Measurements from ENCODE around the gene NPHP3. TPM values are rescaled to one million over a fixed set of nuclear protein-coding genes. Genes with fewer than 3 reads are reported as not detected.

NPHP3 gene
- total and polyA plus RNA-seq, 4 experiments from 2014 or later = 1.7 to 72.9 (median 36.0) TPM

DNA sequence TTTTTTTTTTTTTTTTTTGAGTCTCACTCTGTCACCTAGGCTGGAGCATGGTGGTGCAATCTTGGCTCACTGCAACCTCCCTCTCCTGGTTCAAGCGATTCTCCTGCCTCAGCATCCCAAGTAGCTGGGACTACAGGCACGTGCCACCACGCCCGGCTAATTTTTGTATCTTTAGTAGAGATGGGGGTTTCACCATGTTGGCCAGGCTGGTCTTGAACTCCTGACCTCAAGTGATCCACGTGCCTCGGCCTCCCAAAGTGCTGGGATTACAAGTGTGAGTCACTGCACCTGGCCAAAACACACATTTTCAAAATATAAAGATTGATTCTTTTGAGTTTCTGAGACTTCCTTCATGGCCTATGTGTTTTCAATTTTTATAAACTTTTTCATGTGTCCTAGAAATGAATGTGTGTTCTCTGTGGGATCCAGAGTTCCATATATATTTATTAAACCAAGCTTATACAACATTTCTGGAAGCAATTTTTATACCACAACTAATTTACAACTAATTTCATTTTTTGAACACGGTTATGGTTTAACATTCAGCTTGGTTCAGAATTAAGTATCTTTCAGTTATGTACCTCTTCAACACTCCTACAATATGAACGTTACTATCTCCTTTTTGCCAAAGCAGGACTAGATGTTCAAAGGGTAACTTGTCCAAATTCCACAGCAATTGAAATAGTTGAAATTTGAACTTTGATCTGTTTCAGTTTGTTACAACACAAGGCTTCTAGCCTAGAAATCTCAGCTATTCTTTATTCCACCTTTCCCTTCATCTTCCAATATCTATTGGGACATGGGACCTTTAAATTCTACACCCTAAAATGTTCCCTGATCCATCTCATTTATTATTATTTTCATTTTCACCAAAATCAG, 64.1 kb downstream of the NPHP3 start:
- ChIA-PET POLR2A (ENCODE audit: partially characterized antibody) (interaction anchor here (0.7 to 1.2 kb wide), 2 partner anchors 13 to 29 kb away, joined by 3 to 4 read pairs; no protein-coding TSS in a partner anchor), CTCF (ENCODE audit: partially characterized antibody) (interaction anchor here (0.7 to 1.9 kb wide), 4 partner anchors 10 to 766 kb away, joined by 3 to 6 read pairs (median 3); no protein-coding TSS in a partner anchor)
- Histone ChIP-seq H3K27me3 (ENCODE audit: insufficient read depth, low read length) (no peaks in the 10 kb centered on the region), H3K27ac (ENCODE audit: low read depth, low read length) (no peak overlapping the region), H3K36me3 (ENCODE audit: insufficient read depth, low read length) (no peaks in the 10 kb centered on the region), H3K4me3 (ENCODE audit: low read length in 2 of 2) (no peak overlapping the region), H3K4me1 (ENCODE audit: insufficient read depth, low read length) (peaks cover 49% of the 10 kb centered on the region), H3K9me3 (ENCODE audit: control insufficient read depth in 1 of 2, low read length in 2 of 2) (no peaks in the 10 kb centered on the region)
- Mint-ChIP-seq H3K27me3 (no peaks in the 10 kb centered on the region), H3K36me3 (peaks cover 0 to 16% of the 10 kb centered on the region in 2 donors), H3K4me3 (peak overlapping the region; percentile 43 to 99 (median 98)), H3K4me1 (peaks cover 30 to 61% (median 41%) of the 10 kb centered on the region in 4 donors), H3K27ac (peak overlapping the region in 4 of 7 donors; percentile 38 to 98 (median 46)), H3K9me3 (no peaks in the 10 kb centered on the region)
- no peak for DNase-seq
- intact Hi-C loops (cut with micrococcal nuclease) = no loop called here

DNA sequence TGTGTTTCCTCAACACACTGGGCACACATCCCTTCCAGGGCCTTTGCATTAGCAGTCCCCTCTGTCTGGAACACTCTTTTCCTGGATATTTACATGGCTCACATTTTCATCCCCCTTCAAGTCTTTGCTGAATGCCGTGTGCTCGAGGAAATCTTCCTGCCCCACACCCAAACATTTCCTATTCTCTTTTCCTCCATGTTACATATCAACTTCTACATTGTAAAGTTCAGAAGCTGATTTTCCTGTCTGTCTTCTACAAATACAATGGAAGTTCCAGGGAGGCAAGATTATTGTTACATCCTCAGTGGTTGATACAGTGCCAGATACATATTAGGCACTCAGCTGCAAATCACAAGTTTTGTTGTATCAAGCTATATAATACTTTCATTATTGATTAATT, 66.7 kb downstream of the NPHP3 start:
- no peaks in the 10 kb centered on the region for H3K27me3 Mint-ChIP-seq
- ChIA-PET CTCF (ENCODE audit: partially characterized antibody) (interaction anchor here (3.3 kb wide), 1 partner anchor 13 kb away, joined by 11 read pairs; no protein-coding TSS in a partner anchor), POLR2A (ENCODE audit: partially characterized antibody) (no interaction called here)
- H3K36me3 Mint-ChIP-seq = peaks cover 0 to 12% of the 10 kb centered on the region in 2 donors
- Histone ChIP-seq H3K9me3 (ENCODE audit: control insufficient read depth in 1 of 2, low read length in 2 of 2) (no peaks in the 10 kb centered on the region), H3K4me3 (ENCODE audit: low read length in 2 of 2) (no peak overlapping the region), H3K27ac (ENCODE audit: low read depth, low read length) (no peak overlapping the region), H3K4me1 (ENCODE audit: insufficient read depth, low read length) (peaks cover 25% of the 10 kb centered on the region), H3K27me3 (ENCODE audit: insufficient read depth, low read length) (no peaks in the 10 kb centered on the region), H3K36me3 (ENCODE audit: insufficient read depth, low read length) (no peaks in the 10 kb centered on the region)
- H3K9me3 Mint-ChIP-seq = no peaks in the 10 kb centered on the region
- H3K4me1 Mint-ChIP-seq = peaks cover 18 to 40% (median 27%) of the 10 kb centered on the region in 4 donors
- no peak for DNase-seq
- intact Hi-C loops (cut with micrococcal nuclease) = no loop called here
- no peak overlapping the region for H3K4me3 Mint-ChIP-seq
- no peak overlapping the region for H3K27ac Mint-ChIP-seq

GRCh38 chr3:132654721-132655120, 67.5 kb downstream of the NPHP3 start:
- Histone ChIP-seq H3K9me3 (ENCODE audit: control insufficient read depth in 1 of 2, low read length in 2 of 2) (no peaks in the 10 kb centered on the region), H3K4me3 (ENCODE audit: low read length in 2 of 2) (no peak overlapping the region), H3K4me1 (ENCODE audit: insufficient read depth, low read length) (peaks cover 25% of the 10 kb centered on the region), H3K36me3 (ENCODE audit: insufficient read depth, low read length) (no peaks in the 10 kb centered on the region), H3K27me3 (ENCODE audit: insufficient read depth, low read length) (no peaks in the 10 kb centered on the region), H3K27ac (ENCODE audit: low read depth, low read length) (no peak overlapping the region)
- H3K36me3 Mint-ChIP-seq = peaks cover 0 to 5% of the 10 kb centered on the region in 2 donors
- H3K27me3 Mint-ChIP-seq = no peaks in the 10 kb centered on the region
- DNase-seq = no peak
- POLR2A ChIA-PET (ENCODE audit: partially characterized antibody) = no interaction called here
- intact Hi-C loops (cut with micrococcal nuclease) = no loop called here
- H3K4me3 Mint-ChIP-seq = no peak overlapping the region
- no peak overlapping the region for H3K27ac Mint-ChIP-seq
- peaks cover 18 to 33% (median 25%) of the 10 kb centered on the region in 4 donors for H3K4me1 Mint-ChIP-seq
- CTCF ChIA-PET (ENCODE audit: partially characterized antibody) = interaction anchor here (3.3 kb wide), 1 partner anchor 12 kb away, joined by 11 read pairs; no protein-coding TSS in a partner anchor
- no peaks in the 10 kb centered on the region for H3K9me3 Mint-ChIP-seq

DNA sequence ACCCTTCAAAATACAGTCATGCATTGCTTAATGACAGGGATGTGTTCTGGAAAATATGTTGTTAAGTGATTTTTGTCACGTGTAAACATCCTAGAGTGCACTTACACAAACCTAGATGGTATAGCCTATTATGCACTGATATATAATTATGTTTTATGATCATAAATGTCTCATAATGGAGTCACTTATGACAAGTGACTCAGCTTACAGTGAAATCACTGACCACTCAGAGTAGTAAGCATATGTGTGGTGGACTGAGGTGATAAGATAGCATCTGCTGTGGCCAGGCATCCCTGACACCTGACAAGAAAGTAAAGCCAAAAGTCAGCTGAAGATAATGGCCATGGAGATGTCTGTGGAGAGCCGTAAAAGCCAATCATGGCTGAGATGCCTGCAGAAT, 68.0 kb downstream of the NPHP3 start:
- no peaks in the 10 kb centered on the region for H3K9me3 ChIP-seq (ENCODE audit: control insufficient read depth in 1 of 2, low read length in 2 of 2)
- intact Hi-C loops (cut with micrococcal nuclease) = no loop called here
- Mint-ChIP-seq H3K27me3 (no peaks in the 10 kb centered on the region), H3K9me3 (no peaks in the 10 kb centered on the region), H3K27ac (no peak overlapping the region), H3K36me3 (peaks cover 0 to under 1% of the 10 kb centered on the region in 2 donors), H3K4me1 (peaks cover 17 to 27% (median 23%) of the 10 kb centered on the region in 4 donors), H3K4me3 (no peak overlapping the region)
- H3K27ac ChIP-seq (ENCODE audit: low read depth, low read length) = no peak overlapping the region
- no peaks in the 10 kb centered on the region for H3K27me3 ChIP-seq (ENCODE audit: insufficient read depth, low read length)
- ChIA-PET POLR2A (ENCODE audit: partially characterized antibody) (no interaction called here), CTCF (ENCODE audit: partially characterized antibody) (interaction anchor here (3.3 kb wide), 1 partner anchor 12 kb away, joined by 11 read pairs; no protein-coding TSS in a partner anchor)
- H3K4me1 ChIP-seq (ENCODE audit: insufficient read depth, low read length) = peaks cover 20% of the 10 kb centered on the region
- no peak for DNase-seq
- no peak overlapping the region for H3K4me3 ChIP-seq (ENCODE audit: low read length in 2 of 2)
- no peaks in the 10 kb centered on the region for H3K36me3 ChIP-seq (ENCODE audit: insufficient read depth, low read length)

DNA sequence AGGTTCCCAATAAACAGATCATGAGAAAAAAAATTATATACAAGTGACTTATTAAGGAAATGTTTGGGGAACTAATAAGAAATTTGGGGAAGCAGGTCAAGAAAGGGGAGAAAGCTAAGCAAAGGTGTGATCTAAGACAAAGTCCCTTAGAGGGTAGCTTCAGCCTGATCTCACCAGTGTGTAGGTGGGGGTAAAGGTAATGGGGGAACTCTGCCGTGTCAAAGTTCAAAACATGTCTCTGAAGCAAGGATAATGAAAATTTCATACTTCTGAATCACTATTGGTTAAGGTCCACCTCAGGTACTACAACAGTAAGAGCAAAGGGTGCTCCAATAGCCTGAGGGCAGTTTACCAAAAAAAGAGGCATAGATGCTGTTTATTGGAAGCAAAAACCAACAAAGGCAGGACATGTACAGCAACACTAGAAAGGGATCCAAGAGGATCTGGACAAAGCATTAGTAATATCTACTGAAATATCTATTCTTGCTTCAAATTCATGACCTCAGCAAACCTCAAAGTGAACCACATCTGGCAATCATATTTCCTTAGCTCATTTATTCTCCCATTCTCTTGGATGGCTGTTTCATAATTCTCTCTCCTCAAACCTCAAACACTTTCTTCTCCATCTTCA, 69.5 kb downstream of the NPHP3 start:
- no peak overlapping the region for H3K27ac ChIP-seq (ENCODE audit: low read depth, low read length)
- Mint-ChIP-seq H3K27ac (no peak overlapping the region), H3K9me3 (no peaks in the 10 kb centered on the region), H3K4me1 (peaks cover 10 to 16% (median 12%) of the 10 kb centered on the region in 4 donors), H3K27me3 (no peaks in the 10 kb centered on the region), H3K4me3 (no peak overlapping the region), H3K36me3 (no peaks in the 10 kb centered on the region)
- ChIA-PET POLR2A (ENCODE audit: partially characterized antibody) (no interaction called here), CTCF (ENCODE audit: partially characterized antibody) (interaction anchor here (1.3 to 1.5 kb wide), 2 partner anchors 13 to 74 kb away, joined by 3 to 4 read pairs; no protein-coding TSS in a partner anchor)
- H3K27me3 ChIP-seq (ENCODE audit: insufficient read depth, low read length) = no peaks in the 10 kb centered on the region
- H3K4me3 ChIP-seq (ENCODE audit: low read length in 2 of 2) = no peak overlapping the region
- intact Hi-C loops (cut with micrococcal nuclease) = no loop called here
- peaks cover 7% of the 10 kb centered on the region for H3K4me1 ChIP-seq (ENCODE audit: insufficient read depth, low read length)
- H3K9me3 ChIP-seq (ENCODE audit: control insufficient read depth in 1 of 2, low read length in 2 of 2) = no peaks in the 10 kb centered on the region
- no peak for DNase-seq
- no peaks in the 10 kb centered on the region for H3K36me3 ChIP-seq (ENCODE audit: insufficient read depth, low read length)

- H3K27ac Mint-ChIP-seq = peak overlapping the region in 1 of 7 donors; percentile 14
- peaks cover 2 to 7% (median 3%) of the 10 kb centered on the region in 4 donors for H3K4me1 Mint-ChIP-seq
- Histone ChIP-seq H3K36me3 (ENCODE audit: insufficient read depth, low read length) (no peaks in the 10 kb centered on the region), H3K27ac (ENCODE audit: low read depth, low read length) (no peak overlapping the region), H3K27me3 (ENCODE audit: insufficient read depth, low read length) (no peaks in the 10 kb centered on the region), H3K4me1 (ENCODE audit: insufficient read depth, low read length) (no peaks in the 10 kb centered on the region), H3K4me3 (ENCODE audit: low read length in 2 of 2) (no peak overlapping the region), H3K9me3 (ENCODE audit: control insufficient read depth in 1 of 2, low read length in 2 of 2) (no peaks in the 10 kb centered on the region)
- no peaks in the 10 kb centered on the region for H3K36me3 Mint-ChIP-seq
- H3K4me3 Mint-ChIP-seq = no peak overlapping the region
- no peaks in the 10 kb centered on the region for H3K9me3 Mint-ChIP-seq
- CTCF ChIA-PET (ENCODE audit: partially characterized antibody) = no interaction called here
- POLR2A ChIA-PET (ENCODE audit: partially characterized antibody) = no interaction called here
- intact Hi-C loops (cut with micrococcal nuclease) = no loop called here
- no peak for DNase-seq
- H3K27me3 Mint-ChIP-seq = no peaks in the 10 kb centered on the region
These were observed 72.1 kb downstream of the NPHP3 start for GRCh38 chr3:132650153-132650552.

DNA sequence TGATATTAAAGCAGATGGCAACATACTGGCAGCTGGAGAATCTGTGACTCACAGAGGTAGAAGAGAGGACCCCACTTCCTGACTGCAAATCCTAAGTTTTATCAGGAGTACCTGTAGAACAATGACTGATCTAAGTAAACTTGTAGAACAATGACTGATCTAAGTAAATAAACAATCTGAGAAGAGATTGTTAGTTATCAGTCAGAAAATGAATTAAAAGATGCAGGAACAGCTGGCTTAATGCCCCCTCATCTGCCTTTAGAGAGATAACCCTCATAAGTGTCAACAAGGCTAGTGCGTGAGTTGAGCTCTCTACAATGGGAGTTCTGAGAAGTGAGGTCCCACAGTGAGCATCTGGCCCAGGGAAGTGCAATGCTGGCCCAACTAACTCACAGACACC, 77.2 kb downstream of the NPHP3 start:
- ChIA-PET CTCF (ENCODE audit: partially characterized antibody) (no interaction called here), POLR2A (ENCODE audit: partially characterized antibody) (interaction anchor here (1.0 kb wide), 1 partner anchor 14 kb away, joined by 4 read pairs; no protein-coding TSS in a partner anchor)
- Histone ChIP-seq H3K9me3 (ENCODE audit: control insufficient read depth in 1 of 2, low read length in 2 of 2) (no peaks in the 10 kb centered on the region), H3K27me3 (ENCODE audit: insufficient read depth, low read length) (no peaks in the 10 kb centered on the region), H3K4me1 (ENCODE audit: insufficient read depth, low read length) (no peaks in the 10 kb centered on the region), H3K27ac (ENCODE audit: low read depth, low read length) (no peak overlapping the region), H3K4me3 (ENCODE audit: low read length in 2 of 2) (no peak overlapping the region), H3K36me3 (ENCODE audit: insufficient read depth, low read length) (no peaks in the 10 kb centered on the region)
- Mint-ChIP-seq H3K27ac (peak overlapping the region in 1 of 7 donors; percentile 77), H3K27me3 (no peaks in the 10 kb centered on the region), H3K4me3 (no peak overlapping the region), H3K9me3 (no peaks in the 10 kb centered on the region), H3K4me1 (peaks cover 0 to 5% (median 1%) of the 10 kb centered on the region in 4 donors), H3K36me3 (peaks cover 7 to 12% of the 10 kb centered on the region in 2 donors)
- intact Hi-C loops (cut with micrococcal nuclease) = no loop called here
- DNase-seq = no peak
